HG02678 (cell line): ENCODE data around the gene PACSIN1.

ENCODE experiments used
- ATAC-seq: cut with Tn5 transposase; IDR thresholded peaks from one replicate; pipeline ENCODE4 v1.9.1; 2021; ENCODE audit warnings: mild to moderate bottlenecking, moderate library complexity; ENCODE audit not compliant: unreplicated experiment

Gene PACSIN1

DNA sequence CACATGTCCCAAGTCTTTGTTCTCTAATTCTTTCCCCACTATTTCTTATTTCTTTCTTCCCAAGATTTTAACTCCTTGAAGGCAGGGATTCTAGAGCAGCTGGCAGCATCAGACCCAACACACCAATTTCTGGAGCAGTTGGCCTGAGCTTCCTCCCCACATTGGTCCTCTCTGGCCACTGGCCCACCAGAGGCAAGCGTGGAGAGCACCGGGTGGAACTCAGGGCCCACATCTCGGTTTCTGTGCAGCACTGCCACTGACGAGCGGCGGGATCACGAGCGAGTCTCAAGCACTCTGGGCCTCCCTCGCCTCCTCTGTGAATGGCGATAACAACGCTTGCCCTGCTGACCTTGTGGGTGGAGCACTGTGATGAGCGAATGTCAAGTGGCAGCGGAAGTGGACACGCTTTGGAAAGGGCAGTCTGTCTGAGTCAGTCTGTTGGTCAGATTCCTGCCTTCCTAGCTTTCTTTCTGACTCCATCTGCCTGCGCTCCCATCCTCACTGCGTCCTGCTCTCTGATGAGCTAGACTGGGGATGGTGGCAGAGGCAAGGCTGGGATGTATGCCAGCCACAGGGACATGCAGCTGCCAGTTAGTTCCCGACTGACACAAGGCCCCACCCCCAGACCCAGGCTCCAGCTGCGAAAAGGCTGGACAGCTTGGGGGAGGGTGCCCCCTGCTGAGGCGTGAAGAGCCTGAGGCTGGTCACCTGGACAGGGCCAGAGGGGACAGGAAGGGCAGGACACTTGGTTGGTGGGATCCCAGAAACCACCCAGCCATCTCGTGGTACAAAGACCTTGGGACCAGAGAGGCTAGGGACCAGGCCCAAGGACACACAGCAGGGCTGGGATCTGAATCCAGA lies 94.7 kb downstream of the PACSIN1 start:
- no peak for ATAC-seq

DNA sequence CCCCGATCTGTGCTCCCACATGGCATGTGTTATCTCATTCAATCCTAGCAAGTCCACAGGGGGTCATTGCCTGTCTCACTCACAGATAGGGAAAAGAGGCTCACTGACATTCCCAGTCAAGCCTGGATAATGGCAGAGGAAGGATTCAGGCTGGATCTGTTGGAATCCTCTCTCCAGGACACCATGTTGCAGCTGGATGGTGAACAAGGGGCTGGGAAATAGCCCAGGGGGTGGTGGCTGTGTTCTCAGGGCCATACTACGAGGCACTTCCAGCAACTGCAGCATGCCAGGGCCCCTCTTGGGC lies 95.3 kb downstream of the PACSIN1 start:
- ATAC-seq, result no peak

DNA sequence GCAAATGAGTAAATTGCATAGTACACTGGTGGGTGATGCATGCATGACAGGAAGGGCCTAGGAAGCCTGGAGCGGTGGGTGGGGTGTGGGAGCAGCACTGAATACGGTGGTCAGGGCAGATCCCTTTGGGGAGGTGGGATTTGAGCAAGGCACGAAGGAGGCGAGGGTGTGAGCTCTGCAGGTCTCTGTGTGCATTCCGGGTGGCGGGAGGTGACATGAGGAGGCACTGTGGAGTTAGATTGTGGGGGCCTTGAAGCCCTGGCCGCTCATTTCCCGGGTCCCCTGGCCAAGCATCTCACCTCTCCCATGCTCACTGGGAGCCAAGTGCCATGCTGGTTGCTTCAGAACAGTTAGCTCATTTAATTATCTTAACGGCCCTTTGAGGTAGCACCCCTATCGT lies 96.5 kb downstream of the PACSIN1 start:
- no peak for ATAC-seq

DNA sequence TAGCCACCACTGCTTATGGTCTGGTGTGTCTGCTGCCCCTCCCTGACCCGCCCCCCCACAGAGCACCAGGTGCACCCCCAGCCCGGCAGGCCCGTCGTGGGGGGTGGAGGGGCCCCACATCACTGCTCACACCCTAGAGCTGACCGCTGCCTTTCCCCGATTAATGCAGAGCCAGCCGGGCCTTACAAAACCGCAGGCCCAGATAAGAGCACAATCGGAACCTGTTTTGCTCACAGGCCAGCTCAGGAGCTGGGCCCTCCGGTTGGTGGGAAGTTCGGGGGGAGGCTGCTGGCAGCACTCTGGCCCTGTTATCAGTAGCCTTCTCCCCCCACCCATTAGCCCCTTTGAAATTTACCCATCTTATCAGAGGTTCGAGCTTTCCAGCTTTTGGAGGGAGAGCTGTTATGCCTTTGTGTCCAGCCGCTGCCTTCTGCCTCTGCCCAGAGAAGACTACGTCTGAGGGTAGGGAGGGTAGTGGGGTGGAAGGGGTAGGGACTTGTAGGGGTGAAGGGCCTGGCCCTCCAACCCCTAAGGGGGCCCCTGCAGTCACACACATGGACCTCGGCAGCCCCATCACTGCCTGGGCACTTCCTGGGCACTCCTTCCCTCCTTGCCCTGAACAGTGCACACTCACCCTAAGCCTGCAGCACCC lies 97.1 kb downstream of the PACSIN1 start:
- ATAC-seq, result no peak

DNA sequence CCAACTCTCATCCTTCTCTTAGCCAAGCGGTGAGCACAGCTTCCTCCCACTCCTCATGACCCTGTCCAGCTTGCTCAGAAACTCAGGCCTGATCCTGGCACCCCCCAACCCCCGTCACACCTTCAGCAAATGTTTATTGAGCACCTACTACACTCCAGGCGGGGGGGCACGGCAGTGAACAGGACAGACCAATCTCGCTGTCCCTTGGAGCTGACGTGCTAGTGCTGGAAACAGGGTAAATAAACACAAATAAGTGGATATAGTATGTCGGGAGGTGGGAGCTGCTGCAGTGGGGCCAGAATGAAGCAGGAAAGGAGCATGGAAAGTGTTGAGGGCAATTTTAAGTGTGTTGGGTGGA lies 97.6 kb downstream of the PACSIN1 start:
- ATAC-seq, result no peak

DNA sequence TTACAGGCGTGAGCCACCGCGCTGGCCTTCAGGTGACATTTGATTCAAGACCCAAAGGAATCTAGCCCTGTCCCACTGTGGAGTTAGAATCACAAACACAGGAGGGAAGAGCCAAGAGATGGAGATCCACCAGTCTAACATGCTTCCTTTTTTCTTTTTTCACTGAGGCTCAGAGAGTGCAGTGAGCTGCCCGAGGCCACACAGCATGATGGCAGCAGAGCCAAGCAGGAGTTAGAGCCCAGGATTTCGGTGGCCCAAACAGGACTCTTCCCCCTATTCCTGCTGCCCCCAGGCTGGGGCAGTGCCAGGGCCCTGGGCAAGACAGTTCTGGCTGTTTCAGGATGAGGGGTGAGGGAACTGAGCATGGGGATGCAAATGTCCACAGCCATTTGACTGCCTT lies 98.3 kb downstream of the PACSIN1 start:
- ATAC-seq, result no peak

DNA sequence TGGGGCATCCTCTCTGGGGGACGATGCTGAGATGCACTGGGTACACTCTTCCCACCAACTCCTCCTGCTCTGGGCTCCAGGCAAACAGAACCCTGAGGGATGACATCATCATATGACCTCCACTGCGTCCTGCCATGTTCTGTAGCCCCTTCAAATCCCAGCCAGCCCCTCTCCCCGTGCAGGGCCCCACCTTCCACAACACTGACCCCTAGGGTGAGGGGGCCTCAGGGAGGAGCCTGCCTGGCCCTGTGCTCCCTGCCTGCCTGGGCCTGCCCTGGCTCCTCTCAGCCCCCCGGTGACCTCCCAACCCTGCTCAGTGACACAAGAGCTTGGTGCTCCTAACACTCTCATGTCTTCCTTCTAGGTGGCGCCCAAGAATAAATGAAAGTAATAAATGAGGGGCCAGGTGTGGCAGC lies 99.9 kb downstream of the PACSIN1 start:
- ATAC-seq, result no peak

DNA sequence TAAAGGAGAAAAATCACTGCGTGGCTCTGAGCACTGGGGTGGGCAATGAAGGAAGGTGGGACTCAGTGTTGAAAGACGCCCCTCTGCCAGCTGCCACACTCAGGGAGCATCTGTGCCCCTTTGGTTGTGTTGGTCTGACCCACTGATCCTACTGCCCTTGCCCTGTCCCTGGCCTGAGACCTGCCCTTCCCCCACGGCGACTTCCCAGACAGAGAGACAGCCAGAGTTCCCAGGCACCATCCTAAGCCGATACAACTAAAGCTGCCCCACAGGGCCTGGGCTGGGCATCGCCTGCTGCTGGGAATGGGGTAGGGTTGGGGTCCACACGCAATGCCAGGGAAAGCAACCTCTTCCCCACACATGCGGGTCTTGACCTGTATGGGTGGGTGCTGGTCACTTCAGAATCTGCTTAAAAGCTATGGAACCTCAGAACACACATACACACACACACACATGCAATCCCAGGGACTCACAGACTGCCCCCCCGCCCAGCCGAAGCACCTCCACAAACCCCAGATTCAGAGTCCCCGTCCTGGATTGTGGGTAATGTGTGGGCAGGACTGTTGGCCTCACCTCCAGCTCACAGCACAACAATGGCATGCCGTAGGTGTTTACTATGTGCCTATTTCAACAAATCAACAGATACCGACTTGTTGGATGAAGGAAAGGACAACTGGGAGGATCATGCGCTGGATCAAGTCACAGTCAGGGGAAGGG lies 101.1 kb downstream of the PACSIN1 start:
- no peak for ATAC-seq

DNA sequence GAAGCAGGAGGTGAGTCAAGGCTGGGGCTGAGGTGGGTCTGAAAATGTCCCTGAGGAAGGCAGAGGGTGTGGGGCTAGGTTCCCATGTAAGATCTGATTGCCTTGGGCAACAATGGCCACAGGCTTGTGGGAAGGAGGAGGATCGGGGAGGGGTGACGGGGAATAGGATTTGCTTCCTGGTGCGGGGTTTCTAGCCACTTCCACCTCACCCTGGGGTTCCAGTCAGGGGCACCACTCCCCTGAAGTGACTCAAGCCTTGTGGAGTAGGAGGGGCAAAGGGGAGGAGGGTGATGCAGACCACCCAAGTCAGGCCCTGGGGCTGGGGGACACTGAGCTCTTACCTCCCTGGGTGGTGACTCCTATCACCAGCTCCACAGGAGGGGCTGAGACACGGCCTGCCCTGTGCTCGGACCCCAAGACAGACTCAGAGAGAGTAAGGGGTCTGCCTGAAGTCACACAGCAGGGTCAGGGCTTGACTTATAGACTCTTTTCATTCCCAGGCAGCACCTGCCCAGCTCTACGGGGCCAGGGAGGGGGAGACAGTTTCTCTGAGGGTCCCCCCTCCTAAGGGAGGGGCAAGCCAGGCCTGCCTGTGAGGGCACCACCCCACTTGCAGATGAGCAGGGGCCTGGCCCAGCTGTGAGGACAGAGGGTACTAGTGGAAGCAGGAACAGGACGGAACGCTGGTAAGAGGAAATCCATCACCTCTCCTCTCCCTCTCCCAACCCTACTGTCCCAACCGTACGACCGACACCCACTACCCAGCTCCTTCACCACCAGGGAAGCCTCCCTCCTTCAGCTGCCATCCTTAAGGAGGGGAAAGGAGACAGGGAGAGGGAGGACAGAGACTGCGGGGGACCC lies 102.7 kb downstream of the PACSIN1 start:
- no peak for ATAC-seq

DNA sequence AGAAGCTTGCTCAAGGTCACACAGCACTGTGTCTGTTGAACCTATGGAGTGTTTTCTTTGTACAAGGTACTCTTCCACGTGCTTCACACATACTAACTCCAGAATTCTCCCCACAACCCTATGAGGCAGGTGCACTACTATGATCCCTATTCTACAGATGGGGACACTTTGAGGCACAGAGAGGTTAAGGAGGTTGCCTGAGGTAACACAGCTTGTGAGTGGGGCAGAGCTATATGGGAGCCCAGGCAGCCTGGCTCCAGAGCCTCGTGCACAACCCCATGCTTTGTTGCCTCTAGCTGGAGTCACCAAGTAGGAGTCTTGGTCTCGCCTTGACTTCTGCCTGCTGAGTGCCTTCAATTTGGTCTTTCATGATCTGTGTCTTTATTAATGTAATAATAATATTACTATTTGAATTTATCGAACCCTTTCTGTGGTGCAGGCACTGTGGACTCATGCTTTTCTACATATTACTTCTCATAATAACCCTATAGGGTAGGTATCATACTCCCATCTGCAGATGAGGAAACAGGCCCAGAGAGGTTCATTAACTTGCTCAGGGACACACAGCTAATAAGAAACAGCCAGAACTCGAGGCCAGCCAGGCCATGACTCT lies 103.6 kb downstream of the PACSIN1 start:
- ATAC-seq, result no peak

DNA sequence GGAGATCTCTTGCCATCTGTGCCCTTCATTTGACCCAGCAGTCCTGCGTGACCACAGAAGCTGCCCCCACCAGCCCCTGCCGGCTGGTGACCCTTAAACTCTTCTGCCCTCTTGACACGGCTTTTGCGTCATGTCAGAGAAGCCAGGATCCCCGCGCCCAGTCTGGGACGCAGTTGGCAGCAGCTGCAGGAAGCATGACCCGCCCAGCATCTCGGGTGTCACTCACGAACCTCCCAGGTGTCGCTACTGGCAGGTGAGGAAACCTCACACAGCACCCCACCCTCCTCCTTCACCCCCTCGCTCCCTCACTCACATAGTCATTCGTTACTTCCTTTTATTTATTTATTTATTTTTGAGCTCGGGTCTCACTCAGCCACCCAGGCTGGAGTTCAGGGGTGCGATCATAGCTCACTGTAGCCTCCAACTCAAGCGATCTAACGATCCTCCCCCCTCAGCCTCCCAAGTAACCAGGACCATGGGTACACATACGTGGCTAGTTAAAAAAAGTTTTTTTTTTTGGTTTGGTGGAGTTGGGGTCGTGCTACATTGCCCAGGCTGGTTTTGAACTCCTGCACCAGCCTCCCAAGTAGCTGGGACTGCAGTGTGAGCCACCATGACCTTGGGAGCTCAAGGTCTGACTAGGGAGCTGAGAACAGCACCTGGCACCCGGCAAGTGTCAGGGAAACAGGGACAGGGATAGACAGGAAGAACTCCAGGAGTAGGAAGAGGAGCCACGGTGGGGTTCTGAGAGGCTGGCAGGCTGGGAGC lies 104.4 kb downstream of the PACSIN1 start:
- ATAC-seq, result no peak

DNA sequence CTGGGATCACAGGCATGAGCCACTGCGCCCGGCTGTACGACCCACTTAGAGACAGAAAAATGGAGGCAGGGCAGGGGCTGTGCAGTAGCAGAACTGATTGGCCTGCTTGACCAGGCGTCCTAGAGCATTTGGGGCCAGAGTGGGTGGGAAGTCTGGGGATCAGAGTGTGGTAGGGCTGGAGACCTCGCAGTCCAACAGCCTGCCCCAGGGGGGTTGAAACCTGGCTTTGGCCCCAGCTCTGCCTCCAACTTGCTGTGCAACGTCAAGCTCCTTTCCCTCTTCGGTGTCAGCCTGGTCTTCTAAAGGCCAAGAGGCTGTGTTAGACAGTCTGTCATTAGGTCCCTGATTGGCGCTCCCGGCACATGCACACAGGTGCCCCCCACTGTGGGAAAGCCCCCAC lies 105.5 kb downstream of the PACSIN1 start:
- ATAC-seq, result no peak

DNA sequence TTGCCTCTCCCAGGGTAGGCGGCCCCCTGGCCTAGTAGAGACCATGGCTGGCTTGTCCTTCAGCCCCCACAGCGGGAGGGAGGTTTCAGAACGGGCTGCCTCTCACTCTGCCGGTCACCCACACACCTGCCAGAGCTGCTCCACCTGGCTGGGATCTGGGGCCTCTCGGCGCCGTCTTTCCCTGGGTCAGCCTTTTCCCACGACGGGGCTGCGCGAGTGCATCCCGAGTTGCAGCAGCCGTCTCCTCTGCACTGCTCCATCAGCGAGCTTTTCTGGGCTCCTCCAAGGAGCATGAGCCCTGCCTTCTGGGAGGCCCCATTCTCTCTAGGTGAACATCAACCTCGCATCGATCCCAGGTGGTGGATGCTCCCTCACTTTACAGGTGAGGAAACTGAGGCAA lies 106.1 kb downstream of the PACSIN1 start:
- no peak for ATAC-seq

DNA sequence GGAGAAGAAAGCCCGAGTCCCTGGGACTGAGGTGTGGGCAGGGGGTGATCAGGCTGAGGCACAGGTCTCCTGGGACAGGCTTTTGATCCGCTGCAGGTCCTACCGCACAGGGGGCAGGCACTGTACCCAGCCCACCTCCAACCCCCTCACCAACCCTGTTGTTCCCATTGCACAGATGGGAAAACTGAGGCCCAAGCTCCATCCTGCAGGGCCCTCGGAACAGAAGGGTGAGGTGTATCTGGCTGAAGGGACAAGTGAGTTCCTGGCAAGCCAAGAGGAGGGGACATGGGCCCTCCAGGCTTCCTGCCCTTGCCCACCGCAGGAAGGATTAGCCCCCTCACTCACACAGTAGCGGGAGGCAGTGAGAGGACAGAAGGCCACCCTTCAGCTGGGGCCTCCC lies 106.7 kb downstream of the PACSIN1 start:
- ATAC-seq, result no peak

DNA sequence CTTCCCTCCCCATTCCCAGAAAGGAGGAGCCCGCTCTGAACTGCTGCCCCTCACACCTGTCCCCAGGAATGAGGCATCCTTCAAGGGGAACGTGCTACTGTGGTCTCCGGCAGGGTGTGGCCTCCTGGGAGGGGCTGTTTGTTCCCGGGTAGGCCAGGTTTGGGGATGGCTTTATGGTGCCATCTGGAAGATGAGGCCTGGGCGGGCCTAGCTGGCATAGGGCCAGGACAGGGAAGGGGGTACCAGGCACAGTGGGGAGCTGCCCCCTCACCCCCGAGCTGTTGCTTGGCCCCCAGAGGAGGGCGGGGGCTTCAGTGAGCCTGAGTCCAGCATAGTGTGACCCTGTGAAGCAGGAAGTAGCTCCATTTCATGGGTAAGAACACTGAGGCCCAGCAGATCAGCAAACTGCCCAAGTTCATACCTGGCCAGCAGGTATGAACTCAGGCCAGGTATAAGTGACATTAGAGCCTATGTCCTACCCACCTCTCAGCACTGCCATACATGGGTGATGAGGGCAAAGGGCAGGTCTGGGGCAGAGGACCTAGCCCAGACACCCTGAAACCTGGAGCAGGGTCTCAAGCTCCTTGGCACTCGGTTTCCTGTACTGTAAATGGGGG lies 107.8 kb downstream of the PACSIN1 start:
- ATAC-seq, result no peak

DNA sequence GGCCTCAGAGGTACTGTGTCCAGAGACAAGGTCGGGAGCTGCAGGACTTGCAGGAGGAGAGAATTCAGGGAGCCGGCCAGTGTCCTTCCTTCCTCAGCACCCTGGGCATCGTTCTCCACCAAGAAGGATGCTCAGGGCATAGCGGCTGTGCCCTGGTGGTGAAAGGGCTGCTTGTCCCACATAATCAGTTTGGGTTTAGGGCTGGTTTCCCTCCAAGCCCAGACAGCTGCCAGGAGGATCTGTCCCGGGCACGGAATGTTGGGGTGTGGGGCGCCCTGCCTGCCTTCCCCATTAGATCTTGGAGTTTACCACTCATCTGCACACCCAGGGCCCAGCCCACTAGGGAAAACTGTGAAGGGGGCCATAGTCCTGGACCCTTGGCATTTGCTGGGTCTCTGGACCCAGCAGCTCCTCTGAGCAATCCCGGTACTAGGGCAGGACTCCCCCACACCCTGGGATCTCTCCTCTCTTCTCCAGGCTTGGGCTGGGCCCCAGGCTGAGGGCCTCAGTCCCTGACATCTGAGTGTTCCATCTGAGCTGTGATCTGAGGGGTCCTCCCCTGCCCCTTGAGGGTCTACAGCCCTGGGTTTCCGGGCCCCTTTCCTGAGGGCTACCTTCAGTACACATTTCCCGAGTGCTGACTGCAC lies 108.9 kb downstream of the PACSIN1 start:
- no peak for ATAC-seq

DNA sequence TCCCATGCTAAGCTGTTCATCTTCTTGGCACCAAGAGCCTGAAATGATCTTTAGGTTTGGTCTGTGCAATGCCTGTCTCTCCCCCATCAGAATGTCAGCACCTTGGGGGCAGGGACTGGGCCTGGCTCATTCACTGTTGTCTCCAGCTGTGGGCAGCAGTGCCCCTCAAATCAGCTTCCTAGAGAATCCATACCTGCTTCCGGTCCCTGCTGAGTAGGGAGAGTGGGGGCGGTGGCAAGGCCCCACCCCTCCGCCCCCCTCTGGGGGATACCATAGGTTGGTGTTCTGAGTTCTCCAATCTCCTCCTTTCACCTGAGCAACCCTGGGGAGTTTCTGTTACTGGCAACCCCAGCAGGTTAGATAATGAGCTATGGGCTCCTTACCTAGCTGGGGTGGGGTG lies 109.5 kb downstream of the PACSIN1 start:
- ATAC-seq, result no peak

DNA sequence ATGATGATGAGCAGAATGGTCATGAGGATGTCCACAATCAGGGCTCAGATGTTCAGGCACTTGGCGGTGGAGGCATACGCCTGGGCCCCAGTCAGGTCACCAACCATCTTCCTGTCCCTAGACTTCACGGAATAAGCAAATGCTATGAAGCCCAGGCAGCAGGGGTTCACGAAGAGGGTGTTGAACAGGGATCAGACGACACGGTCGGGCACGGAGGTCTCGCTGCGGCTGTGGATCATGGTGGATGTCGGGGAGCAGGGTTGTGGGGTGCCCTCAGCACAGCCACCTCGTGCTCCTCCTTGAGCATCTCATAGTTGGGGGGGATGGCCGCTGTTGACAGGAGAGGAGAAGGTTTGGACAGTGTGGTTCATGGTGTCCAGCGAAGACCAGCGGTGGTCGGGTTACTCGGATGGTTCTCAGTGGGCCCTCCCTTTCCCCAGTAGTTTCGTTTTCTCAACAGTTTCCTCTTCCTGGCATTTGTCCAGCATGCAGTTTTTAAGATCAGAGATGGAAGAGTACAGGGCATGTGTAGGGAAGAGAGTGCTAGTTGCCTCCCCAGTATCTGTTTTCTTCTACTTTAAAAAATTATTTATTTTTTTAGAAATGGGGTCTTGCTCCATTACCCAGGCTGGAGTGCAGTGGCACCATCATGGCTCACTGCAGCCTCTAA lies 110.5 kb downstream of the PACSIN1 start:
- ATAC-seq, result no peak
